Fibroblast of lung (primary cell): Measurements from ENCODE around the gene BBS5. TPM values are rescaled to one million over a fixed set of nuclear protein-coding genes. Genes with fewer than 3 reads are reported as not detected.

Experiments used
- DNase-seq, 2 donors: peaks; one replicate each; pipeline versions ENCODE4 v3.0.0 to v3.0.0-alpha.2; 2010; ENCODE audit warnings: low read depth in 2 of 2
- H2AFZ ChIP-seq: 2 replicates; pipeline ENCODE4 v1.5.1; 2012; ENCODE audit warnings: low read length, control low read depth, inconsistent platforms
- H3K27ac ChIP-seq: 2 replicates; pipeline ENCODE4 v1.5.1; 2011; ENCODE audit warnings: low read length, control low read depth; ENCODE audit not compliant: insufficient read depth
- H3K27me3 ChIP-seq: 2 replicates; pipeline ENCODE4 v1.5.1; 2011; ENCODE audit warnings: mild to moderate bottlenecking, low read length; ENCODE audit not compliant: control insufficient read depth, insufficient read depth
- H3K36me3 ChIP-seq: 2 replicates; pipeline ENCODE4 v1.5.1; 2011; ENCODE audit warnings: low read length; ENCODE audit not compliant: control insufficient read depth, insufficient read depth
- H3K4me1 ChIP-seq: 2 replicates; pipeline ENCODE4 v1.5.1; 2011; ENCODE audit warnings: low read length; ENCODE audit not compliant: control insufficient read depth, insufficient read depth; ENCODE audit errors: extremely low read depth
- H3K4me2 ChIP-seq: 2 replicates; pipeline ENCODE4 v1.5.1; 2011; ENCODE audit warnings: low read length, control low read depth; ENCODE audit not compliant: insufficient read depth; ENCODE audit errors: extremely low read depth
- H3K4me3 ChIP-seq, 4 experiments: fragments of 200-600 bp in 1 of 4; sonication (generic) in 1 of 4; replicated peaks in 1 of 4; 2 replicates each; pipeline ENCODE4 v1.5.1; 2011 to 2016; ENCODE audit warnings: low read length in 4 of 4, low read depth in 3 of 4, mild to moderate bottlenecking in 3 of 4, control low read depth in 2 of 4, inconsistent platforms in 1 of 4, mixed read lengths in 1 of 4; ENCODE audit not compliant: insufficient read depth in 1 of 4; ENCODE audit errors: control extremely low read depth in 1 of 4
- H3K79me2 ChIP-seq: 2 replicates; pipeline ENCODE4 v1.5.1; 2012; ENCODE audit warnings: mild to moderate bottlenecking, low read length, inconsistent platforms; ENCODE audit not compliant: control insufficient read depth, insufficient read depth
- H3K9ac ChIP-seq: 2 replicates; pipeline ENCODE4 v1.5.1; 2011; ENCODE audit warnings: mild to moderate bottlenecking, low read length, control low read depth; ENCODE audit not compliant: insufficient read depth
- H3K9me3 ChIP-seq: 2 replicates; pipeline ENCODE4 v1.5.1; 2012; ENCODE audit warnings: low read depth, low read length; ENCODE audit not compliant: control insufficient read depth, insufficient read depth
- H4K20me1 ChIP-seq: 2 replicates; pipeline ENCODE4 v1.5.1; 2011; ENCODE audit warnings: low read length; ENCODE audit not compliant: control insufficient read depth, insufficient read depth; ENCODE audit errors: extremely low read depth
- EZH2 ChIP-seq: IDR thresholded peaks from 2 replicates; pipeline ENCODE4 v1.5.1; 2012; ENCODE audit warnings: low read length, control low read depth, mild to moderate bottlenecking; ENCODE audit errors: missing control alignments
- polyA plus RNA-seq, 2 donors: library from polyadenylated mRNA; depleted of rRNA in 1 of 2; stranded (reverse) in 1 of 2; unstranded in 1 of 2; fragments of >200 nt; gene quantifications; 2 replicates each; pipeline ENCODE4 v1.2.1, GENCODE V29; 2011 to 2012; ENCODE audit warnings: missing spikeins in 1 of 2
- total RNA-seq: library from RNA; depleted of rRNA; stranded (reverse); fragments of >200 nt; gene quantifications from 2 replicates; pipeline ENCODE4 v1.2.1, GENCODE V29; 2014
- TF ChIP-seq, protein P1 (sequence below), 2 donors: IDR thresholded peaks in 1 of 2; conservative IDR thresholded peaks in 1 of 2; 1 replicate in 1 of 2; 2 replicates in 1 of 2; pipeline ENCODE4 v1.5.1; 2011 to 2012; ENCODE audit warnings: low read length in 2 of 2, control low read depth in 1 of 2, inconsistent platforms in 1 of 2, low read depth in 1 of 2, mild to moderate bottlenecking in 1 of 2

BBS5 gene
- total and polyA plus RNA-seq, 2 donors (not counting 1 experiment from before 2014, with no cell fraction given), result 4.6 to 7.1 TPM

GRCh38 chr2:169464882-169465281 lies 14.4 kb upstream of the BBS5 start:
- H3K9ac ChIP-seq, result no peak overlapping the region
- H3K36me3 ChIP-seq, result no peaks in the 10 kb centered on the region
- H4K20me1 ChIP-seq, result no peaks in the 10 kb centered on the region
- H2AFZ ChIP-seq, result peak overlapping the region; percentile 33
- H3K27ac ChIP-seq, result no peak overlapping the region
- TF ChIP-seq, protein P1, sequence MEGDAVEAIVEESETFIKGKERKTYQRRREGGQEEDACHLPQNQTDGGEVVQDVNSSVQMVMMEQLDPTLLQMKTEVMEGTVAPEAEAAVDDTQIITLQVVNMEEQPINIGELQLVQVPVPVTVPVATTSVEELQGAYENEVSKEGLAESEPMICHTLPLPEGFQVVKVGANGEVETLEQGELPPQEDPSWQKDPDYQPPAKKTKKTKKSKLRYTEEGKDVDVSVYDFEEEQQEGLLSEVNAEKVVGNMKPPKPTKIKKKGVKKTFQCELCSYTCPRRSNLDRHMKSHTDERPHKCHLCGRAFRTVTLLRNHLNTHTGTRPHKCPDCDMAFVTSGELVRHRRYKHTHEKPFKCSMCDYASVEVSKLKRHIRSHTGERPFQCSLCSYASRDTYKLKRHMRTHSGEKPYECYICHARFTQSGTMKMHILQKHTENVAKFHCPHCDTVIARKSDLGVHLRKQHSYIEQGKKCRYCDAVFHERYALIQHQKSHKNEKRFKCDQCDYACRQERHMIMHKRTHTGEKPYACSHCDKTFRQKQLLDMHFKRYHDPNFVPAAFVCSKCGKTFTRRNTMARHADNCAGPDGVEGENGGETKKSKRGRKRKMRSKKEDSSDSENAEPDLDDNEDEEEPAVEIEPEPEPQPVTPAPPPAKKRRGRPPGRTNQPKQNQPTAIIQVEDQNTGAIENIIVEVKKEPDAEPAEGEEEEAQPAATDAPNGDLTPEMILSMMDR (conservative IDR thresholded peaks at IDR 0.05 in 1 of 2, IDR thresholded peaks at IDR 0.05 in 1 of 2; ENCODE audit: low read depth in 1 of 2, low read length in 2 of 2), result no peak
- no peak for TF ChIP-seq EZH2
- no peaks in the 10 kb centered on the region for H3K9me3 ChIP-seq
- no peak overlapping the region for H3K4me3 ChIP-seq
- H3K4me1 ChIP-seq, result peaks cover 8% of the 10 kb centered on the region
- no peak for DNase-seq
- no peaks in the 10 kb centered on the region for H3K27me3 ChIP-seq
- H3K79me2 ChIP-seq, result no peaks in the 10 kb centered on the region
- H3K4me2 ChIP-seq, result no peak overlapping the region

DNA sequence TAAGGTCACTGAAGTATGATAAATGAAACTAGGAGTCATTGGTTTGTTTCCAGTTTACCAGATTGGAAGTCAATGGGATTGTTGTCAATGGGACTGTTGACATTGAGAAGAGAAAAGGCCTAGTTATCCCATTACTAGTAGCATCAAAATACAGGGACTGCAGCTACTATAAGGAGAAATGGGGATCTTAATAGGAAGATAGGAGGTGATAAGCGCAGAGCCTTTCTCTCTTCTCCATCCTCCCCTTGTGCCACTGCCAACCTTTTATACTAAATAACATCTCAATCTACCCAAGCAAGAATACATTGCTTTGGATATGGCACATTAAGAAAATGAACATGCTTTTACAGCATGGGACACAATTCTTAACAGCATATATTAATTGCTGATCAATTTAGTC lies 10.5 kb upstream of the BBS5 start:
- H3K4me2 ChIP-seq, result no peak overlapping the region
- DNase-seq, result no peak
- no peaks in the 10 kb centered on the region for H3K27me3 ChIP-seq
- no peak overlapping the region for H2AFZ ChIP-seq
- H3K4me3 ChIP-seq, result no peak overlapping the region
- peaks cover 3% of the 10 kb centered on the region for H3K4me1 ChIP-seq
- H3K27ac ChIP-seq, result no peak overlapping the region
- no peaks in the 10 kb centered on the region for H3K9me3 ChIP-seq
- no peaks in the 10 kb centered on the region for H3K36me3 ChIP-seq
- H4K20me1 ChIP-seq, result no peaks in the 10 kb centered on the region
- no peaks in the 10 kb centered on the region for H3K79me2 ChIP-seq
- no peak overlapping the region for H3K9ac ChIP-seq
- TF ChIP-seq, protein P1 (conservative IDR thresholded peaks at IDR 0.05 in 1 of 2, IDR thresholded peaks at IDR 0.05 in 1 of 2; ENCODE audit: low read depth in 1 of 2, low read length in 2 of 2), result no peak
- no peak for TF ChIP-seq EZH2

DNA sequence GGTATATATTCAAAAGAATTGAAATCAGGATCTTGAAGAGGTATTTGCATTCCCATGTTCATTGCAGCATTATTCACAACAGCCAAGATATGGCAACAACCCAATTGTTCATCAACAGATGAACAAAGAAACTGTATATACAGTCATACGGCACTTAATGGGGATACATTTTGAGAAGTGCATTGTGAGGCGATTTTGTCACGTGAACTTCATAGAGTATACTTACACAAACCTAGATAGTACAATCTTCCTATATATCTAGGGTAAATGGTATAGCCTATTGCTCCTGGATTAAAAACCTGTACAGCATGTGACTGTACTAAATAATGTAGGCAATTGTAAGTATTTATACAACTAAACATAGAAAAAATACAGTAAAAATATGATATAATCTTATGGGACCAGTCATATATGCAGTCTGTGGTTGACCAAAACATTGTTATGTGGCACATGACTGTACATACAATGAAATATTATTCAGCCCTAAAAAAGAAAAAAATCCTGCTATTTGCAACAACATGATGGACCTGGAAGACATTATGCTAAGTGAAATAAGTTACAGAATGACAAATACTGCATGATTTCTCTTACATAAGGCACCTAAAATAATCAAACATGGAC lies 9.2 kb upstream of the BBS5 start:
- H3K9ac ChIP-seq, result no peak overlapping the region
- no peak overlapping the region for H3K4me3 ChIP-seq
- H3K4me1 ChIP-seq, result no peaks in the 10 kb centered on the region
- no peak overlapping the region for H2AFZ ChIP-seq
- no peak overlapping the region for H3K27ac ChIP-seq
- no peak for DNase-seq
- TF ChIP-seq EZH2, result no peak
- TF ChIP-seq, protein P1 (conservative IDR thresholded peaks at IDR 0.05 in 1 of 2, IDR thresholded peaks at IDR 0.05 in 1 of 2; ENCODE audit: low read depth in 1 of 2, low read length in 2 of 2), result no peak
- H4K20me1 ChIP-seq, result no peaks in the 10 kb centered on the region
- H3K36me3 ChIP-seq, result no peaks in the 10 kb centered on the region
- no peak overlapping the region for H3K4me2 ChIP-seq
- no peaks in the 10 kb centered on the region for H3K79me2 ChIP-seq
- no peaks in the 10 kb centered on the region for H3K27me3 ChIP-seq
- H3K9me3 ChIP-seq, result no peaks in the 10 kb centered on the region
